ENCODE data around the gene CACNA1S.

CACNA1S gene

DNA sequence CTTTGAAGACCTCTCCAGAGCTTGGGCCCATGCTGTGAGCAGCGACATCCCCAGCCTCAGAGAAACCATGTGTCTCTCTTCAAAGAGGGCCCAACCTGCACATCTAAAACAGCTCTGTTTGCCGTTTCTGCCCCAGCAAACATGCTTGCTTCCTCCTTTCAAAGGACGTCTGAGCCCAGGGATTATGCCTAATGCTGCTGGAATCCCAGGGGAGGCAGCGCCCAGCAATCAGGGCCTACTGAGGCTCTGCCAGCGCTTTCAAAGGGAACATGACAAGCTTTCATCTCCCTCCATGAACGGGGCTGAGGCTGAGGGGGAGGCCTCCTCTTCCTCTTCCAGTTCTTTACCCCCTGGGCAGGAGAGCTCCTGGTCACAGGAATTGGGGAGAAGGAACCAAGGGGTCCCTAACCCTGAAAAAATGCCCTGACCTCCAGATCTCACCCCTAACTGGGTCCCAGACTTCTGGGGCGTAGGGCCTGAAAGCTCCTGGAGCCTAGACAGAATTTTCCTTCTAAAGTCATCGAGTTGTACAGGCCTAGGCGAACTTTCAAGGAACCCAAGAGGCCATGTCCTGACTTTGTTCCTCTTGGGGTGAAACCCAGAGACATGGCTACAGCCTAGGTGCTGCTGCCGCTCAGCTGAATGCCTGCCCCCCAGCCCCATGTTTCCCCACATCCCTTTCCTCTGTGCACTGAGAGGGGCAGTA lies 28.2 kb upstream of the CACNA1S start:
- DNase-seq: no peak

DNA sequence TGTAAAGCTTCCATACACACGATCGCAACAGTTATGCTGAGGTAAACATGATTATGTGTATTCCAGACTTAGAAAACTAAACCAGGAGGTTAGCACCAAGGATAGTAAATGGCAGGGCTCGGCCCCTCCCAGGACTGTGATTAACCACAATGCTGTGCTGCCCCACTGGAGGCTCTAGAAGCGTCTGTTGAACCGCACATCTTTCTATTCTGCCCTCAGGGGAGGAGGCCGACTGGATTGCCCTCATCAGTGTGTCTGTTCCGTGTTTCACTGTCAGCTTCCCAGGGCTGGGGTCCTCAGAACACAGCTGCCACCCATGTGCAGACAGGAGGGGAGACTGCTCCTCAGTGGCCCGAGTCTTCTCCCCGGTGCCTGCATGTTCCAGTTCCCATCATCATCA lies 27.5 kb upstream of the CACNA1S start:
- DNase-seq: no peak

DNA sequence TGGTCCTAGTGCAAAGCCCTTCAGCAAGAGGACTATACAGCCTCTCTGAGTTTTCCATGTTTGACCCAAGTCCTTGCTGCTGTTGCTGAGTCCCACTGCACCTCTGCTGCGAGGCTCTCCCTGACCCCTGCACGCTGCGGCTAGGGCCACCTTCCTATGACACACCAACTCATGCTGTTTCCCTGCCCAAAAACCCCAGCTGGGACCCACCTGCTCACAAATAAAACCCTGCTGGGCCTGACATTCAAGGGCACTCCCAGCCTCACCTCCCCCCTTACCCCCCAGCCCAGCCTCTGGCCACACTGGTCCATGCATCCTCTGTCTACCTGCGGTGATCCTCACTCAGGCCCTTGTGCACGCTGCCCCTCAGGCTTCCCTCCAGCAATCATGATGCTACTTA lies 27.1 kb upstream of the CACNA1S start:
- no peak for DNase-seq

DNA sequence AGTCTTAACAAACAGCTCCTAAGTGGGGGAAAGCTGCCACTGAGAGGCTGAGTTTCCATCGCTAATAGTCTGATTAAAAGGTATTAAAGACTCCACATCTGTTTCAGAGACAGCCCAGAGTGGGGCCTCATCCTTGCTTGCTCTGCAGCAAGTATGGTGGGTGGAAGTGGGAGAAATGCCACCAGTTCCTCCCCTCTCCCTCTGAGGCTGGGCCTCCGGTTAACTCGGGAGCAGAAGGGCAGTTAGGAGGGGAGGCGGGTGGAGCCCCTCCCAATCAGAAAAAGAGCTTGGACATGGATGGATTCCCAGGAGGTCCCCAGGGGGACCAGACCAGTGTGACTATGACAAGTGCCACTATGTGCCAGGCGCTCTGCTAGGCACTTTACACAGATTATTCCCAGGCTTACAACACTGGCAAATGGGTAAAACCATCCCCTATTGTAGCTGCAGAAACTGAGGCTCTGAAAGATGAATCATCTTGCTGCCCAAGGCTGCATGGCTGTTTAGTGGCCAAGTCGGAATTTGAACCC lies 26.1 kb upstream of the CACNA1S start:
- no peak for DNase-seq

DNA sequence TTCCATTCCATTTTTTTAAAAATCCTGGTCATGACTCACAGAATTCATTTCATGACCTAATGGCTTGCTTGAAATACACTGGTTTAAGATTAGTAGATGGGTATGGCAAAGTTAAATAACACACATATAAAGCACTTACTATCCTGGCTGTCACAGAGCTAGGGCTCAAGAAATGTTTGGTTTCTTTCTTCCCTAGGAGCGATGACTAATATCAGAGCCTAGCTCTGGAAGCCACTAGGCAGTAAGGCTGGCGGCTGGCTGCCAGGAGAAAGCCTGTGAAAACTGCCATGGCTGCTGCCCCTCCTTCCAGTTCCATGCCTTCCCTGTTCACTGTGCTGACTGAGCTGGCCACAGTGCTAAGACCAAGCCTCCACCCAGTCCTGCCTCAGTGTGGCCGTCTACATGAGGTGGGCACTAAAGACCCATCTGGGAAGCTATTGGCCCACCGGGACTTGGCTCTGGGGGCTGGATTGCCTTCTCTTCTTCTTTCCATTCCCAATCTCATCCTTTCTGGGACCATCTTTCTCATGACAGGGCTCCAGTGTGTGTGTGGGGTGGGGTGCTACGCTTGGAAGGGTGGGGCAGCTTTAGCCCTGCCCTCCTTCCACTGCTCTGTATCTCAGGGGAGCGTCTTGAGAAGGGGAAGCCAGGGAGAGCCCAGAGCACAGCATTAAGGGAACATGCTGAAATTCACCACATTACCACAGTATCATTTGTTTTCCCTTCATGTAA lies 25.5 kb upstream of the CACNA1S start:
- DNase-seq: no peak

DNA sequence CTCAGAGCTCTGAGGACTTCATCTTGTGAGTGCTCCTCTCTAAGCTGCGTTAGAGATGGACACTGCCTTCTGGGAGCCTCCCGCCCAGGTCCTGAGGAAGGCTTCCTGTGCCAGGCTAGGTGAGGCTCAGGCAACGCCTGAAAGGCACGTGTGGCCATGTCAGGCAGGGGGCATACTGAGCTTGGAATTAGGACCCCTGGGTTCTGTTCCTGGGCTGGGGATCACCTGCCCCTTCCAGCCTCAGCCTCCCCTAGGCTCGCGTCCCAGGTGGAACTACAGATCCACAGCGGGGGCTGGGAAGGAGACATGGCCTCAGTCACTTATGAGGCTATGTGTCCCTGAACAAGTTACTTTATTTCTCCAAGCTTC lies 24.8 kb upstream of the CACNA1S start:
- DNase-seq: no peak

DNA sequence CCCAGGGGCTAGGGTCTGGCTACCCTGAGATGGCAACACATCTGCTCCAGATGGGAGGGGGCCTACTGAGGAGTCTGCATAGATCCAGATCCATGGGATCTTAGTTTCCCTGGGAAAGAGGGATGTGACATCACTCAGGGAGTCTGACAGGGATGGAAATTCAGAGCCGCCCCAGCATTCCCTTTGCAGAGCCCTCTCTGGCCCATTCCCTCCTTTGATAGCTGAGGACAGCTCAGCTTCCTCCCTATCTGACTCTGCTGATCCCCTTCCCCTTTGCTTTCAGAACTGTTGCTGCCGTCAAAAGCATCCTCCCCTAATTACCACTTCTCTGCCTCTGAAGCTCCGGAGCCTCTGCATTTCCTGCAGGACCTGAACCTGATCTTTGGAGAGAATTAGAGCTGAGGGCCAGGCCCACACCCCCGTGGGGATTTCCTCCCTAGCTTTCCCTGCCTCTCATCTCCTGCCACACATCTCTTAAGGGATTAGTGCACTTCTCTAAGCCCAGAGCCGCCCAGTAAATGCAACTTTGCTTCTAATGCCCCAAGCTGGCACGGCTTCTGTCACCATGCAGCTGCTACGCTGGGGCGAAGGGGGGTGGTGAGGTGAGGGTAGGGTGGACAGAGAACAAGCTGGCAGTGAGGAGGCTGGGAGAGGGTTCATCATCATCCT lies 24.3 kb upstream of the CACNA1S start:
- DNase-seq: no peak

DNA sequence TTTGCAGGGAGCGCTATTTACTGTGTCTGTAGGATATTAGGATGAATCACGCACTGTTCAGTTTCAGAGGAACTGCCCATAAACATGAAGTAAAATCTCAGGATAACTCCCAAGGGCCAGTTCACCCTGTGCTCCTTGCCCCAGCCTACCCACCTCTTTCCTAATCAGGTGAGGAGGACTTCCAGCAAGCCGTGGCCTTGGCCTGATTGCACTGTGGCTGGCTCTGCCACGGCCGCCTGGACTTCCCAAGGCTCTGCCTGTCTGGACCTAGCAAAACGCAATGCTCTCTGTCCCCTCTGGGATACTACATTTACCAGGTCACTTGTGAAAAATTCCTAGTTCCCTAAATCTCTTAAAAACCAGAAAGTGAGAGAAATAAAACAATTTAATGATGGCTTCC lies 22.2 kb upstream of the CACNA1S start:
- no peak for DNase-seq

DNA sequence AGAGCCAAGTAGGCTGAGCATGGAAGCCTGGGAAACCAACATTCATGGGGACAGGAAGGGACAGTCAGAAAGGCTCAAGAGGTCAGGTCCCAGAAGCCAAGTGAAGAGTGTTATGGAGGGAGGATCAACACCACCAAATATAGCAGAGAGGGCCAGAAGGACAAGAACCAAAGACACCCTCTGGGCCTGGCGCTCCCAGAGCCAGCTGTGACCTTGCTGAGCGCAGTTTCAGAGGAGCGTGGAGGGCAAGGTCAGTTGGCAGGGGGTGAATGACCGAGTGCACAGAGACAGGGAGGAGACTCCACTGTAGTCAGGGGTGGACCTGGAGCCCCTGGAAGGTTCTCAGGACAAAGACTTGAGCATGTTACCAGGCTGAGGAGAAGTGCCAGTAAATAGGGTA lies 19.2 kb upstream of the CACNA1S start:
- DNase-seq: no peak

DNA sequence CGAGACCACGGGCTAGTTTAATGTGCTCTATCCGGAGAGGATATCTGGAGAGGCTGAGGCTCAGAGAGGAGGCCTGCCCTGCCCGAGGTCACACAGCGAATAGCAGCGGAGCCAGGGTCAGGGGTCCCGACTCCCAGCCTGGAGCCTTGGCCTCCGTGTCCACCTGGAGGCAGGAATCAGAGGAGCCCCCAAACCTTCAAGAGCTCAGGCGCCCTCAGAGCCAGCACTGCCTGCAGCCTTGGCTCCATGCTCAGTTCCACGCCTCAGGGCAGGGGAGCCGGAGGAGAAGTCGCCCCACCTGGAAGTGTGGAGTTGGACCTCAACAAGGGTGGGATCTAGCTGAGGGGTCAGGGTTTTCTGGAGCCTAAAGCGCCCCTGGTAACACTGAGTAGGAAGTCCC lies 16.7 kb upstream of the CACNA1S start:
- no peak for DNase-seq

DNA sequence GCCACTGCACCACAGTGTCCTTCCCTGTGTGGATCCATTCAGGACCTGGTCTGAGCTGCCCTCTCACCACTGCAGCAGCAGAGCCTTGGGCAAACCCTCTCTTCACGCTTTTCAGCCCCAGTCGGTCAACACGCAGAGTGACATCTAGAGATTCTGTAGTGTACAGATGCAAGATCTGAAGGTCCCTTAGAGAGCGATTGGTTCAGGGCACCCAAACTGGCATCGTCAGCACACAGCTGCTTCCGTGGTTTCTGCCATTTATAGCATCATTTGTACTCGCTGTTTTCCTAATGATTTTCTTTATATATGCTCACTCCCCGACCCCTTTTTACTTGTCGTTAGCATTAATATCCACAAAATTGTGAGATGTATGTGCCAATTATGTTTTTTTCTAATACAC lies 16.2 kb upstream of the CACNA1S start:
- DNase-seq: no peak

DNA sequence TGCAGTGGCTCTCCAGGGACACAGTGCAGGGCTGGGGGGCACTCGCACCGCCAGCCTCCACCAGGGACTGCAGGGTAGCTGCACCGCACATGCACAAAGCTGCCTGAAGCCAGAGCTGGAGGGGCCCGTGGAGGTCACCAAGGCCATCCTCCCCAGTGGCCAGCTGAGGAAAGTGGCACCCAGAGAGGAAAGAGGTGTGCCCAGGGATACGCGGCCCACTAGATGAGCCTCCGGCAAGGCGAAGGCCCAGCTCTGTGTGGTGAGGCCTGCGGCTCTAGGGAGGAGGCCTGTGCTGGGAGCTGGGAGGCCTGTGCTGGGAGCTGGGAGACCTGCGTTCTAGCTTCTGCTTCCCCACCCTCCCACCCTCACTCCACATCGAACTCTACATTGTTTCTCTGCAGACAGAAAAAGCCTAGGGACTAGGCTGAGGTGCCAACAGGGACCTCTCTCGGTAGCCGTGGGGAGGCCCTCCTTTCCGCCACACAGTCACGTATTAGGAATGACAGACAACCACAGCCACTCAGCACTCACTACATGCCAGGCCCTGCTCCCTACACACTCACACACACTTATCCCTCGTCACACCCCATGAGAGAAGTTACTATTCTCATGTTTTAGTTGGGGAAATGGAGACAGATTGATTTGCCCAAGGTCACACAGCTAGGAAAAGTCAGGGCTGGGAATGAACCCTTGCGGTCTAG lies 15.7 kb upstream of the CACNA1S start:
- no peak for DNase-seq

DNA sequence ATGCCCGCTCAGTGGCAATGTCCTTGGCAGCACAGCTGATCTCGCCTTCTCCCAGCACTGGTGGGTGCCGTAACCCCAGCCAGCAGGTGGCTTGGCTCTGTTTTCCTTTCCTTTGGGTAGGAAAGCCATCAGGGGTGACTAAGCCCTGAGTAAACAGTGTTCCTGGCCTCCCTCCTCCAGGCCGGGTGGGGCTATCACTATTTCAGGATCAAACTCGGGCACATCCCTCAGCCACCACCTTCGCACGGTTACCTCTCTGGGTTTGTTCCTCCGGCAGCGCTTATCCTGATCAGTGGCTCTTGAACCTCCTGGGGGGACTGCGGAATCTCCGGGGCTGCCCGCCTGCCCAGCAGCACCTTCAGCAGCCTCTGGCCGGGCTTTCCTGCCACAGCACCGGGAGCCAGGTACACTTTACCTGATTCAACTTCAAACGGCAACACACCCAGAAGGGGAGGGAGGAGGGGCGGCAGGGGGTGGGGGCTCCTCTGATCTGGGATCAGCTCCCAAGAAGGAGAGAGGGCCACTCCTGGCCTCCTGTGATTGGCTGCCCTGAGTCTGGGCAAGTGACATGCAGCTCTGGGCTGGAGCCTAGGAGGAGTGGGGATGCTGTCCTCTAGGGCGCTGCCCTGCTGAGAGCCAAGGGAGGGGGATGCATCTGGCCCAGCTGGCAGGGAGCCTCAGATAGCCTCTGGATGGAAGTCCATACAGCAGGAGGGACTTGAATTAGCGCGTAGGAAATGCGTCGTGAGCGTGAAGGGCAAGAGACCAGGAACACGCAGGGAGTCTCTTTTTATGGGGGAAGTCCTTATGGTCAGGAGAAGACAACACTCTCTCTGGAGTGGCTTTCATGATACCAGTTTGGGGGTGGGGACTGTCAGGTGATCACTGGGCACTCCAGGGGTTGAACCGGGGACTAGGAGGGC lies 14.9 kb upstream of the CACNA1S start, which contains the start of gene ASCL5:
TSS of gene ASCL5 (minus strand) at position 353 of the 923 bp plus-strand sequence. CDS start 11,812 bp downstream, outside the sequence.
- peak; percentile 85 for DNase-seq

DNA sequence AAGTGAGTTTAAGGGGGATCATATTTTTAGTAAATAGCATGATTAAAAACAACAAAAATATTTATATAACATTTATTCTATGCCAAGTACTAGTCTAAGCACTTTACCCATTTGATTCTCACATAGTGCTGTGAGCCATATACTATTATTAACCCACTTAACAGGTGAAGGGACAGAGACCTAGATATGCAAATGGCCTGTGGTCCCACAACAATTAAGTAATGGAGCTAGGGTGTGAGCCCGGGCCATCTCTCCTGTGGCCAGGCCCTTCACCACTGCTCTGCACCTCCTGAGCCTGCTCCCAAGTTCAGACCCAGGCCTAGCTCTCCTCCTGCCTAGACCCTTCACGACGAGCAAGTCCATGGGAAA lies 14.2 kb upstream of the CACNA1S start:
- DNase-seq: no peak

DNA sequence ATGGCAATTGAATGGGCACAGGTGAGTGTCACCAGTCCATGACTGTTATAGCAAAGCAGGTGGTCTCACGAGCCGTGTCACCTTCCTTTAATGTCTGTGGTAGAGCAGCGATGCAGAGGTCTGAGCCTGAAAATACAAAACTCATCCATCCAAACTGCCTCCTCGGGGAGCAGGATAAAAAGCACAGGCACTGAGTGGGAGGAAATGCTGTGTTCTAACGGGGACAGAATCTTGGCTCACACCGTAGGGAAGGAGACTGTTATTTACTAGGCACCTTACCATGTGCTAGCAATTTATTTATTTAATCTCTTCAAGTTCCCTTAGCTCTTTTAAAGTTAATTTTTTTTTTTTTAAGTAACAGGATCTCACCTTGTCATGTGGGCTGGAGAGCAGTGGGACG lies 13.6 kb upstream of the CACNA1S start:
- no peak for DNase-seq

DNA sequence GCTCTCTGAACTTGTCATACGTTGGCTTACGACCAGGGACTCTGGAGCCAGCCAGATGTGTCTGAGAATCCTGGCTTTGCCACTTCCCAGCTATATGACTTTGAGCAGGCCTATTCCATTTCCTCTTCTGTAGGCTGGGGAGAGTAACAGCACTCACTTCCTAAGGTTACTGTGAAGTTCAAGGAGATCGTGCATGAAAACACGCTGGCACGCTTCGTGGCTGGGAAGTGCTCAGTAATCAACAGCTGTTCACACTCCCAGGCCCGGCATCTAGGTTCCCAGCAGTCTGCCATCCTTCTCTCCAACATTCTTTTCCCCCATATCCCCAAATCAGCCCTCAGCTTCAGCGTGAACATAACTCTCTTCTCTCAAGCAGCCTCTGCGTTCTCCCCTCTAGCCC lies 12.8 kb upstream of the CACNA1S start:
- no peak for DNase-seq

DNA sequence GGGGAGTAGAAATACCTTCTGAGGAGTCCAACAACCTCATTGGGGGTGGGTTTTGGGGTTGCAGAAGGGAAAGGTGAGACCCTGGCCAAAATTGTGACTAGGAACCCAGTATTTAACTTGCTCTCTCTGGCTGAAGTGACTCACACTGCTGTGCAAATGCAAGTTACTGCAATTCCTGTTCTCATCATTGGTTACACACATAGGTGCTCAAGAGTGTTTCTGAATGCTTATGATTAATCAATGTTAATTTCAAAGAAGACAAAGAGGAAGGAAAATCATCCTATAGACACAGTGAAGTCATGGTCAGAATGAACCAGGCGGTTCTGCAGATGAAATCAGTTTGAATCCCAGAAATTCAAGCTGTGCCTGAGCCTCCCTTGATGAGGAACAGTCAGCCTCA lies 11.6 kb upstream of the CACNA1S start:
- no peak for DNase-seq

DNA sequence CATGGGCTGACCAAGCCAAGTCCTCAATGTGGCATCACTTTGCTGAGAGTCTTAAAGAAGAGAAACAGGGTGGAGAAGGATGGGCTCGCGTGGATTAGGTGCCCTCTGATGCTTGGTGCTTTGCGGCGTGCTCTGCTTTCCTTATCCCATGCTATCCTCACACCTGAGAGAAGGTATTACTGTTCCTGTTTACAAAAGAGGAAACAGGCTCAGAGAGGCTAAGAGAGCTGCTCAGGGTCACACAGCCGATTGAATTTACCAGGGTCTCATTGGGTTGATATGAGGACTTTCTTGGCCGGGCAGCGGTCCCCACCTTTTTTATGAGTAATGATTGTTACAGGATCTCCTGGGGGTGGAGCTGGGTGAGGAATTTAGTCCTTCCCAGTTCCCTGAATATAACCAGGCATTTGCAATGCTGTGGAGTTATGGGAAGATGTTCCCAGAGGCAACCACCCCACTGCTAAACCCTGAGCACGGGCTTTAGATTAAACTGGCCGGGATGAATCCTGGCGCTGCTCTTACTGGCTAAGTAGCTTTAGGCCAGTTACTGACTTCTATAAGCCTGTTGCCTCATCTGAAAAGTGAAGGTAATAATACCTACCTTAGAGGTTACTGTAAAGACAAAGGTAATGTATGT lies 10.2 kb upstream of the CACNA1S start:
- DNase-seq: no peak

DNA sequence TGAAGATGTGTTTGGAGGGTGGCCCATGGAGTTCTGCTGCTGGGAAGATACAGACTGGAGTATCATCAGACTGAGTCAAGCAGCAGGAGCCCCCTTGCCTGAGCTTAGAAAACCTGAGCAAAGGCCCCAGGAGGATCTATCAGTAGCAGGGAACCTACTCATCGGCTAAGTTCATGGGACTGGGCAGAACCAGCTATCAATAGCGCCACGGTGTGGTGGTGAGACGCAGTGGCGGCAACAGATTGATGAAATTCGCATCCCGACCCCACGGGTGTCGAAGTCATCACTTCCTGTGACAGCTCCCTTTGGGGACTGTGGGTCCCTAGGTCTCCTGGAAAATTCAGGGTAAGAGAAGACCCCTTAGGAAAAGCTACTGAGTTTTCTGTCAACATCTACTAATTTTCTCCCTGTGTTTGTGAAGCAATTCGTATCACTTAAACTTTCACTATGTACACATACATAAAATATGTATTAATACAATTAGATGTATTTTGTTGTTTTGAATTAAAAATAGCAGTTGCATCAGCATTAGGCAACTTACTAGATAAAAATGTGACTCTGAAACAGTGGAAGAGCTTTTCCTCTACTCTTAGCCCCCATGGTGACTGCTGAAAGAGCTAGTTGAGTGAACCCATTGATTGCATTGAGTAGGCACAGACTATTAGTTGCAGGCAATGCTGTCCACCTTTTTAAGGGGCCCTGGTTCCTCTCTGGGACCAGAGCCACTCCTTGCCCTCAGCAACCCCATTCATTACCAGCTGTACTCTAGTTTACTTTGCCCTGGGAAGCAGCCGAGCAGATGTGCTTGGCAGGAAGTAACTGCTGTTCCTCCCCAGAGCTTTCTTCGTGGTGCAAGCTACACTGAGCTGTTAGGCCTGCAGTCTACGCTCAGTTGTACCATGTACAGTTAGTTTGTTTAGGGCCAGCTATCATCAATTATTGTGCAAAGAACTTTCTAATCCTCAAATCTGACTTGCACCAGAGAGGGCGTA lies 7.3 kb upstream of the CACNA1S start:
- peak; percentile 70 for DNase-seq

DNA sequence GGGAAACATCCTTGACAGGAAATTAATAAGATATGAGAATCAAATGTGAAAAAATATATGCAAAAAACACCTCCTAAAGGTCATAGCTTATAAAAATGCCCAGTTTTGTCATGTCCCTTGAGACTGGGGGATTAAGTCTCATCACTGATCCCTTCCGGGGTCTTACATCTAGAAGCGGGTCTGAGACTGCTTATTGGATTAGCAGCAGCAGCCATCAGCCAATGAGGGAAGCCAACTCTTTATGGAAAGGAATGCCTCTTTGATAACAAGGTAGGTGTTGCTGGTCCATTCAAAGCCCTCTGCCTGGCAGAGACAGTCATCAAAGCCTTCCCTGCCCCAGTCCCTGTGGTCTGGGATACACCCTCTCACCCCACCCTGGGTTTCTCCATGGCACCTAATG lies 3.9 kb upstream of the CACNA1S start:
- no peak for DNase-seq
